SK-N-SH treated with all-trans-retinoic acid at 6 μM for 48 hours (cell line): Measurements from ENCODE around the gene NPIPB6.

Experiments
- ATAC-seq: fragments of 200-7000 bp; cut with Tn5 transposase; 3 replicates; pipeline ENCODE4 v1.9.1; 2020; ENCODE audit warnings: mild to moderate bottlenecking, moderate library complexity
- ARNTL ChIP-seq: fragments of 450-650 bp; formaldehyde crosslinking; IDR thresholded peaks from 2 replicates; pipeline ENCODE4 v1.5.0; 2020; ENCODE audit warnings: low read depth, mild to moderate bottlenecking, moderate library complexity, borderline replicate concordance
- BACH2 ChIP-seq: fragments of 250-450 bp; sonication (Bioruptor Pico); IDR thresholded peaks from 2 replicates; pipeline ENCODE4 v1.9.0; 2021; ENCODE audit warnings: mild to moderate bottlenecking, borderline replicate concordance
- CSDC2 ChIP-seq: fragments of 250-450 bp; sonication (Bioruptor Pico); IDR thresholded peaks from 2 replicates; pipeline ENCODE4 v1.5.0; 2020; ENCODE audit warnings: mild to moderate bottlenecking, moderate library complexity
- ESRRG ChIP-seq: fragments of 250-450 bp; sonication (Bioruptor Pico); IDR thresholded peaks from 2 replicates; pipeline ENCODE4 v1.6.1; 2021; ENCODE audit warnings: mild to moderate bottlenecking
- GLIS3 ChIP-seq: fragments of 250-450 bp; sonication (Bioruptor Pico); IDR thresholded peaks from 2 replicates; pipeline ENCODE4 v1.5.0; 2020; ENCODE audit warnings: mild to moderate bottlenecking, moderate library complexity
- ISL1 ChIP-seq: fragments of 250-450 bp; sonication (Bioruptor Pico); IDR thresholded peaks from 2 replicates; pipeline ENCODE4 v2.1.2; 2022; ENCODE audit warnings: mild to moderate bottlenecking, moderate library complexity
- OSR1 ChIP-seq: fragments of 250-450 bp; sonication (Bioruptor Pico); IDR thresholded peaks from 2 replicates; pipeline ENCODE4 v1.8.0; 2022; ENCODE audit warnings: moderate library complexity, mild to moderate bottlenecking, inconsistent platforms
- PPARA ChIP-seq: fragments of 250-450 bp; sonication (Bioruptor Pico); IDR thresholded peaks from 2 replicates; pipeline ENCODE4 v1.5.0; 2020; ENCODE audit warnings: mild to moderate bottlenecking, borderline replicate concordance
- RARB ChIP-seq: fragments of 250-450 bp; sonication (Bioruptor Pico); IDR thresholded peaks from 2 replicates; pipeline ENCODE4 v1.8.0; 2021; ENCODE audit warnings: mild to moderate bottlenecking, moderate library complexity
- SNAI2 ChIP-seq: fragments of 250-450 bp; sonication (Bioruptor Pico); IDR thresholded peaks from 2 replicates; pipeline ENCODE4 v1.5.0; 2020; ENCODE audit warnings: mild to moderate bottlenecking, moderate library complexity
- TCF4 ChIP-seq: fragments of 250-450 bp; sonication (Bioruptor Pico); IDR thresholded peaks from 2 replicates; pipeline ENCODE4 v1.8.0; 2021; ENCODE audit warnings: mild to moderate bottlenecking, moderate library complexity, borderline replicate concordance
- TOX ChIP-seq: fragments of 250-450 bp; sonication (Bioruptor Pico); IDR thresholded peaks from 2 replicates; pipeline ENCODE4 v1.8.0; 2021; ENCODE audit warnings: mild to moderate bottlenecking, moderate library complexity, borderline replicate concordance
- ZC3H10 ChIP-seq: fragments of 250-450 bp; sonication (Bioruptor Pico); IDR thresholded peaks from 2 replicates; pipeline ENCODE4 v1.5.1; 2021; ENCODE audit warnings: mild to moderate bottlenecking, moderate library complexity
- ZFP3 ChIP-seq: fragments of 250-450 bp; sonication (Bioruptor Pico); IDR thresholded peaks from 2 replicates; pipeline ENCODE4 v1.5.0; 2020; ENCODE audit warnings: mild to moderate bottlenecking, moderate library complexity
- ZFP30 ChIP-seq: fragments of 450-650 bp; formaldehyde crosslinking; IDR thresholded peaks from 2 replicates; pipeline ENCODE4 v1.5.0; 2022; ENCODE audit warnings: mild to moderate bottlenecking, moderate library complexity
- ZNF565 ChIP-seq: fragments of 450-650 bp; formaldehyde crosslinking; conservative IDR thresholded peaks from 2 replicates; pipeline ENCODE4 v1.5.0; 2020; ENCODE audit warnings: low read depth, mild to moderate bottlenecking, moderate library complexity
- ZNF70 ChIP-seq: fragments of 450-650 bp; formaldehyde crosslinking; IDR thresholded peaks from 2 replicates; pipeline ENCODE4 v1.5.0; 2020; ENCODE audit warnings: mild to moderate bottlenecking, moderate library complexity
- ZNF8 ChIP-seq: fragments of 450-650 bp; formaldehyde crosslinking; IDR thresholded peaks from 2 replicates; pipeline ENCODE4 v1.5.0; 2020; ENCODE audit warnings: mild to moderate bottlenecking, moderate library complexity
- TF ChIP-seq, protein P1 (sequence below): fragments of 250-450 bp; sonication (Bioruptor Pico); IDR thresholded peaks from 2 replicates; pipeline ENCODE4 v1.5.1; 2020; ENCODE audit warnings: low read depth, mild to moderate bottlenecking, moderate library complexity
- TF ChIP-seq, protein P2 (sequence below): fragments of 250-450 bp; sonication (Bioruptor Pico); IDR thresholded peaks from 2 replicates; pipeline ENCODE4 v1.5.0; 2020; ENCODE audit warnings: mild to moderate bottlenecking, moderate library complexity
- TF ChIP-seq, protein P3 (sequence below): fragments of 250-450 bp; sonication (Bioruptor Pico); IDR thresholded peaks from 2 replicates; pipeline ENCODE4 v1.5.1; 2021; ENCODE audit warnings: mild to moderate bottlenecking, moderate library complexity
- TF ChIP-seq, protein P4 (sequence below): fragments of 250-450 bp; sonication (Bioruptor Pico); IDR thresholded peaks from 2 replicates; pipeline ENCODE4 v1.8.0; 2020; ENCODE audit warnings: mild to moderate bottlenecking, moderate library complexity, borderline replicate concordance

The NPIPB6 gene

DNA sequence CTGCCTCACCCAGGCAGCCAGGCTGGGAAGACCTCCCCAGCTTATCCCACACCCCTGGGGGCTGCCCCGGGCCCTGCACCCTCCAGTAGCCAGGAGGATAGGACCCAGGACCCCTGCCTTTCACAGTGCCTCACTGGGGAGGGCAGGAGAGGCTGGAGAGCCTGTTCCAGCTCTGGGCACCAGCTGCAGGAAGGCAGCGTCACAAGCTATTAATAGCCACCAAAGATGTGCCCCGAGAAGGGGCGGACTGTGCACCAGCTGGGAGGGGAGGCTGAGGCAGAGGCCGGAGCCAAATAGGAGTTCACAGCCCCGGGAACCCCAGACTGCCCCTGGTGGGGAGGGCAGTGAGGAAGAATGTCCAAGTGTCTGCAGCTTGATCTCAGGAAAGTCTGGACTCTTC, 62.2 kb downstream of the NPIPB6 start:
- no peak for ATAC-seq
- TF ChIP-seq, protein P1, sequence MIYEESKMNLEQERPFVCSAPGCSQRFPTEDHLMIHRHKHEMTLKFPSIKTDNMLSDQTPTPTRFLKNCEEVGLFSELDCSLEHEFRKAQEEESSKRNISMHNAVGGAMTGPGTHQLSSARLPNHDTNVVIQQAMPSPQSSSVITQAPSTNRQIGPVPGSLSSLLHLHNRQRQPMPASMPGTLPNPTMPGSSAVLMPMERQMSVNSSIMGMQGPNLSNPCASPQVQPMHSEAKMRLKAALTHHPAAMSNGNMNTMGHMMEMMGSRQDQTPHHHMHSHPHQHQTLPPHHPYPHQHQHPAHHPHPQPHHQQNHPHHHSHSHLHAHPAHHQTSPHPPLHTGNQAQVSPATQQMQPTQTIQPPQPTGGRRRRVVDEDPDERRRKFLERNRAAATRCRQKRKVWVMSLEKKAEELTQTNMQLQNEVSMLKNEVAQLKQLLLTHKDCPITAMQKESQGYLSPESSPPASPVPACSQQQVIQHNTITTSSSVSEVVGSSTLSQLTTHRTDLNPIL (CRISPR knock-in tag): no peak
- TF ChIP-seq SNAI2: no peak
- TF ChIP-seq, protein P2, sequence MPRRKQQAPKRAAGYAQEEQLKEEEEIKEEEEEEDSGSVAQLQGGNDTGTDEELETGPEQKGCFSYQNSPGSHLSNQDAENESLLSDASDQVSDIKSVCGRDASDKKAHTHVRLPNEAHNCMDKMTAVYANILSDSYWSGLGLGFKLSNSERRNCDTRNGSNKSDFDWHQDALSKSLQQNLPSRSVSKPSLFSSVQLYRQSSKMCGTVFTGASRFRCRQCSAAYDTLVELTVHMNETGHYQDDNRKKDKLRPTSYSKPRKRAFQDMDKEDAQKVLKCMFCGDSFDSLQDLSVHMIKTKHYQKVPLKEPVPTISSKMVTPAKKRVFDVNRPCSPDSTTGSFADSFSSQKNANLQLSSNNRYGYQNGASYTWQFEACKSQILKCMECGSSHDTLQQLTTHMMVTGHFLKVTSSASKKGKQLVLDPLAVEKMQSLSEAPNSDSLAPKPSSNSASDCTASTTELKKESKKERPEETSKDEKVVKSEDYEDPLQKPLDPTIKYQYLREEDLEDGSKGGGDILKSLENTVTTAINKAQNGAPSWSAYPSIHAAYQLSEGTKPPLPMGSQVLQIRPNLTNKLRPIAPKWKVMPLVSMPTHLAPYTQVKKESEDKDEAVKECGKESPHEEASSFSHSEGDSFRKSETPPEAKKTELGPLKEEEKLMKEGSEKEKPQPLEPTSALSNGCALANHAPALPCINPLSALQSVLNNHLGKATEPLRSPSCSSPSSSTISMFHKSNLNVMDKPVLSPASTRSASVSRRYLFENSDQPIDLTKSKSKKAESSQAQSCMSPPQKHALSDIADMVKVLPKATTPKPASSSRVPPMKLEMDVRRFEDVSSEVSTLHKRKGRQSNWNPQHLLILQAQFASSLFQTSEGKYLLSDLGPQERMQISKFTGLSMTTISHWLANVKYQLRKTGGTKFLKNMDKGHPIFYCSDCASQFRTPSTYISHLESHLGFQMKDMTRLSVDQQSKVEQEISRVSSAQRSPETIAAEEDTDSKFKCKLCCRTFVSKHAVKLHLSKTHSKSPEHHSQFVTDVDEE (CRISPR knock-in tag): no peak
- no peak for TF ChIP-seq RARB (CRISPR knock-in tag)
- TF ChIP-seq BACH2 (CRISPR knock-in tag): no peak
- no peak for TF ChIP-seq ZNF70 (CRISPR knock-in tag)
- TF ChIP-seq TCF4 (CRISPR knock-in tag): no peak
- no peak for TF ChIP-seq PPARA (CRISPR knock-in tag)
- no peak for TF ChIP-seq ZNF8 (CRISPR knock-in tag)
- TF ChIP-seq CSDC2 (CRISPR knock-in tag): no peak
- TF ChIP-seq ARNTL (CRISPR knock-in tag): no peak
- TF ChIP-seq ESRRG (CRISPR knock-in tag): no peak
- TF ChIP-seq OSR1 (CRISPR knock-in tag): no peak
- TF ChIP-seq ZC3H10 (CRISPR knock-in tag): no peak
- no peak for TF ChIP-seq ZFP30 (CRISPR knock-in tag)
- TF ChIP-seq ZFP3 (CRISPR knock-in tag): no peak
- TF ChIP-seq, protein P3, sequence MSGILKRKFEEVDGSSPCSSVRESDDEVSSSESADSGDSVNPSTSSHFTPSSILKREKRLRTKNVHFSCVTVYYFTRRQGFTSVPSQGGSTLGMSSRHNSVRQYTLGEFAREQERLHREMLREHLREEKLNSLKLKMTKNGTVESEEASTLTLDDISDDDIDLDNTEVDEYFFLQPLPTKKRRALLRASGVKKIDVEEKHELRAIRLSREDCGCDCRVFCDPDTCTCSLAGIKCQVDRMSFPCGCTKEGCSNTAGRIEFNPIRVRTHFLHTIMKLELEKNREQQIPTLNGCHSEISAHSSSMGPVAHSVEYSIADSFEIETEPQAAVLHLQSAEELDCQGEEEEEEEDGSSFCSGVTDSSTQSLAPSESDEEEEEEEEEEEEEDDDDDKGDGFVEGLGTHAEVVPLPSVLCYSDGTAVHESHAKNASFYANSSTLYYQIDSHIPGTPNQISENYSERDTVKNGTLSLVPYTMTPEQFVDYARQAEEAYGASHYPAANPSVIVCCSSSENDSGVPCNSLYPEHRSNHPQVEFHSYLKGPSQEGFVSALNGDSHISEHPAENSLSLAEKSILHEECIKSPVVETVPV (CRISPR knock-in tag): no peak
- no peak for TF ChIP-seq TOX (CRISPR knock-in tag)
- TF ChIP-seq, protein P4, sequence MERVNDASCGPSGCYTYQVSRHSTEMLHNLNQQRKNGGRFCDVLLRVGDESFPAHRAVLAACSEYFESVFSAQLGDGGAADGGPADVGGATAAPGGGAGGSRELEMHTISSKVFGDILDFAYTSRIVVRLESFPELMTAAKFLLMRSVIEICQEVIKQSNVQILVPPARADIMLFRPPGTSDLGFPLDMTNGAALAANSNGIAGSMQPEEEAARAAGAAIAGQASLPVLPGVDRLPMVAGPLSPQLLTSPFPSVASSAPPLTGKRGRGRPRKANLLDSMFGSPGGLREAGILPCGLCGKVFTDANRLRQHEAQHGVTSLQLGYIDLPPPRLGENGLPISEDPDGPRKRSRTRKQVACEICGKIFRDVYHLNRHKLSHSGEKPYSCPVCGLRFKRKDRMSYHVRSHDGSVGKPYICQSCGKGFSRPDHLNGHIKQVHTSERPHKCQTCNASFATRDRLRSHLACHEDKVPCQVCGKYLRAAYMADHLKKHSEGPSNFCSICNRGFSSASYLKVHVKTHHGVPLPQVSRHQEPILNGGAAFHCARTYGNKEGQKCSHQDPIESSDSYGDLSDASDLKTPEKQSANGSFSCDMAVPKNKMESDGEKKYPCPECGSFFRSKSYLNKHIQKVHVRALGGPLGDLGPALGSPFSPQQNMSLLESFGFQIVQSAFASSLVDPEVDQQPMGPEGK (CRISPR knock-in tag): no peak
- TF ChIP-seq ISL1 (CRISPR knock-in tag): no peak

DNA sequence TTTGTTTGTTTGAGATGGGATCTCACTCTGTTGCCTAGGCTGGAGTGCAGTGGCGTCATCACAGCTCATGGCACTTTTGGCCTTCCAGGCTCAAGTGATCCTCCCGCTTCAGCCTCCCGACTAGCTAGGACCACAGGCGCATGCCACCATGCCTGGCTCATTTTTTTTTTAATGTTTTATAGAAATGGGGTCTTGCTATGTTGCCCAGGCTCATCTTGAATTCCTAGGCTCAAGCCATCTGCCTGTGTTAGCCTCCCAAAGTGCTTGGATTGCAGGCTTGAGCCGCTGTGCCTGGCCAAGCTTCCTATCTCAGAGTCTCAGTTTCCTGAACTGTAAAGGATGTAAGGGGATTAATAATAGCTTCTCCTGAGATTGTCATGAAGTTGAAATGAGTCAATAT, 63.0 kb downstream of the NPIPB6 start:
- ATAC-seq: no peak
- no peak for TF ChIP-seq GLIS3

DNA sequence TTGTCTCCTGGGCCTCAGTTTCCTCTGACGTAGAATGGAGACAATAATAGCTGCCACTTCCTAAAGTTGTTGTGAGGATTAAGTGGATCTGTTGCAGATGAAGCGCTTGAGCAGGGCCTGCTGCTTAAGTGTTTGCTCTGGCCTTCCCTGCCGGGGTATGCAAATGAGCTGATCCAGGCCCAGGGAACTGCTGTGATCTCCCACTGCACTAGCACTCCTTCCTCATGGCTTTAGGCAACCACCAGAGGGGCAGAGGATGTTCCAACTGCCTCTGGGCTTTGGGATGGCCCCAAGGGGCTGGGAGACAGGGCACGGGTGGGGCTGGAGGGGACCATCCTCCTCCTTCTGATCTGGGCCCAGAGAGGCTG, 64.8 kb downstream of the NPIPB6 start:
- no peak for ATAC-seq
- TF ChIP-seq SNAI2: no peak
- no peak for TF ChIP-seq GLIS3
- TF ChIP-seq PPARA (CRISPR knock-in tag): no peak
- TF ChIP-seq ARNTL (CRISPR knock-in tag): no peak
- TF ChIP-seq CSDC2 (CRISPR knock-in tag): no peak
- TF ChIP-seq, protein P4 (CRISPR knock-in tag): no peak
- no peak for TF ChIP-seq ZNF565 (CRISPR knock-in tag)
- no peak for TF ChIP-seq OSR1 (CRISPR knock-in tag)
- TF ChIP-seq ZFP3 (CRISPR knock-in tag): no peak
- TF ChIP-seq, protein P1 (CRISPR knock-in tag): no peak
- no peak for TF ChIP-seq TCF4 (CRISPR knock-in tag)
- no peak for TF ChIP-seq ZNF70 (CRISPR knock-in tag)
